H9 (cell line): ENCODE results near the gene XXYLT1. TPM values are rescaled to one million over a fixed set of nuclear protein-coding genes. Genes with fewer than 3 reads are reported as not detected.

ENCODE experiments used
- DNase-seq: peaks from one replicate; pipeline ENCODE4 v3.0.0-alpha.2; 2017
- H2AFZ ChIP-seq: one replicate; pipeline ENCODE4 v1.6.1; 2013; ENCODE audit warnings: mild to moderate bottlenecking, low read length, control low read depth, moderate library complexity
- H2AK5ac ChIP-seq: 2 replicates; pipeline ENCODE4 v1.6.1; 2013; ENCODE audit warnings: low read length, control low read depth, mixed read lengths; ENCODE audit not compliant: insufficient read length
- H2BK120ac ChIP-seq: one replicate; pipeline ENCODE4 v1.6.1; 2013; ENCODE audit warnings: low read depth, mild to moderate bottlenecking, low read length, control low read depth, inconsistent platforms; ENCODE audit not compliant: poor library complexity, severe bottlenecking
- H2BK12ac ChIP-seq: 2 replicates; pipeline ENCODE4 v1.6.1; 2013; ENCODE audit warnings: low read length, control low read depth, mixed read lengths, low read depth; ENCODE audit not compliant: insufficient read length
- H2BK15ac ChIP-seq: 2 replicates; pipeline ENCODE4 v1.6.1; 2013; ENCODE audit warnings: low read depth, low read length, control low read depth
- H2BK20ac ChIP-seq: one replicate; pipeline ENCODE4 v1.6.1; 2013; ENCODE audit warnings: low read depth, mild to moderate bottlenecking, low read length, control low read depth, inconsistent platforms; ENCODE audit not compliant: poor library complexity, severe bottlenecking
- H2BK5ac ChIP-seq: 2 replicates; pipeline ENCODE4 v1.6.1; 2013; ENCODE audit warnings: low read length, control low read depth, mixed read lengths; ENCODE audit not compliant: insufficient read length
- H3K14ac ChIP-seq: 2 replicates; pipeline ENCODE4 v1.6.1; 2013; ENCODE audit warnings: low read length, control low read depth; ENCODE audit not compliant: insufficient read depth
- H3K18ac ChIP-seq: 2 replicates; pipeline ENCODE4 v1.6.1; 2013; ENCODE audit warnings: low read depth, mild to moderate bottlenecking, mixed read lengths, low read length, control low read depth; ENCODE audit not compliant: insufficient read length
- H3K23ac ChIP-seq: 2 replicates; pipeline ENCODE4 v1.6.1; 2013; ENCODE audit warnings: low read length, control low read depth, mixed read lengths, low read depth; ENCODE audit not compliant: insufficient read length
- H3K23me2 ChIP-seq: 2 replicates; pipeline ENCODE4 v1.6.1; 2013; ENCODE audit warnings: low read depth, mild to moderate bottlenecking, mixed read lengths, low read length, control low read depth; ENCODE audit not compliant: insufficient read length, poor library complexity, severe bottlenecking
- H3K27ac ChIP-seq: 2 replicates; pipeline ENCODE4 v1.5.1; 2013; ENCODE audit warnings: low read length, control low read depth, mixed read lengths, low read depth; ENCODE audit not compliant: insufficient read length
- H3K27me3 ChIP-seq: 2 replicates; pipeline ENCODE4 v1.6.1; 2013; ENCODE audit warnings: low read length, control low read depth, inconsistent platforms; ENCODE audit not compliant: insufficient read depth
- H3K4ac ChIP-seq: 2 replicates; pipeline ENCODE4 v1.6.1; 2013; ENCODE audit warnings: low read depth, mild to moderate bottlenecking, control low read depth, inconsistent platforms, low read length, moderate library complexity
- H3K4me1 ChIP-seq: 2 replicates; pipeline ENCODE4 v1.6.1; 2013; ENCODE audit warnings: low read length, control low read depth, inconsistent platforms; ENCODE audit not compliant: insufficient read depth
- H3K4me2 ChIP-seq: 2 replicates; pipeline ENCODE4 v1.6.1; 2013; ENCODE audit warnings: low read length, control low read depth, mixed read lengths; ENCODE audit not compliant: insufficient read length, insufficient read depth
- H3K56ac ChIP-seq: 2 replicates; pipeline ENCODE4 v1.6.1; 2013; ENCODE audit warnings: low read depth, mild to moderate bottlenecking, mixed read lengths, low read length, control low read depth; ENCODE audit not compliant: insufficient read length
- H3K79me1 ChIP-seq: 2 replicates; pipeline ENCODE4 v1.6.1; 2013; ENCODE audit warnings: low read depth, mild to moderate bottlenecking, moderate library complexity, low read length, control low read depth, inconsistent platforms; ENCODE audit not compliant: insufficient read depth, poor library complexity, severe bottlenecking
- H3K79me2 ChIP-seq: 2 replicates; pipeline ENCODE4 v1.6.1; 2013; ENCODE audit warnings: low read length, control low read depth, inconsistent platforms; ENCODE audit not compliant: insufficient read depth
- H3K9ac ChIP-seq: 2 replicates; pipeline ENCODE4 v1.6.1; 2013; ENCODE audit warnings: low read length, control low read depth, mixed read lengths; ENCODE audit not compliant: insufficient read length; ENCODE audit errors: extremely low read depth
- H3K9me3 ChIP-seq: one replicate; pipeline ENCODE4 v1.6.1; 2013; ENCODE audit warnings: low read depth, low read length, inconsistent platforms; ENCODE audit not compliant: control insufficient read depth
- H3T11ph ChIP-seq: one replicate; pipeline ENCODE4 v1.6.1; 2013; ENCODE audit warnings: mild to moderate bottlenecking, low read length, control low read depth, inconsistent platforms
- H4K20me1 ChIP-seq: one replicate; pipeline ENCODE4 v1.6.1; 2013; ENCODE audit not compliant: control insufficient read depth, insufficient read length, insufficient read depth
- H4K5ac ChIP-seq: 2 replicates; pipeline ENCODE4 v1.6.1; 2013; ENCODE audit warnings: low read depth, mild to moderate bottlenecking, mixed read lengths, low read length, control low read depth; ENCODE audit not compliant: insufficient read length
- H4K8ac ChIP-seq: replicated peaks from 2 replicates; pipeline ENCODE4 v1.6.1; 2013; ENCODE audit warnings: low read length, control low read depth, mixed read lengths, low read depth; ENCODE audit not compliant: insufficient read length
- H4K91ac ChIP-seq: 2 replicates; pipeline ENCODE4 v1.6.1; 2013; ENCODE audit warnings: low read depth, mild to moderate bottlenecking, moderate library complexity, mixed read lengths, low read length, control low read depth; ENCODE audit not compliant: insufficient read length
- H3K27ac Mint-ChIP-seq, 3 experiments: 2 replicates in 2 of 3; 3 replicates in 1 of 3; pipeline ENCODE4 v1.8.0; 2020 to 2021; ENCODE audit warnings: mixed read lengths in 3 of 3, mild to moderate bottlenecking in 1 of 3, moderate library complexity in 1 of 3
- H3K27me3 Mint-ChIP-seq: 2 replicates; pipeline ENCODE4 v1.8.0; 2021; ENCODE audit warnings: low read depth, mild to moderate bottlenecking, moderate library complexity, mixed read lengths
- H3K36me3 Mint-ChIP-seq, 3 experiments: 2 replicates in 2 of 3; 3 replicates in 1 of 3; pipeline ENCODE4 v1.8.0; 2020 to 2021; ENCODE audit warnings: low read depth in 3 of 3, mixed read lengths in 3 of 3; ENCODE audit not compliant: insufficient read depth in 1 of 3
- H3K4me1 Mint-ChIP-seq, 2 experiments: 2 replicates each; pipeline ENCODE4 v1.8.0; 2020; ENCODE audit warnings: mixed read lengths in 2 of 2
- H3K4me3 Mint-ChIP-seq, 2 experiments: 2 replicates in 1 of 2; 3 replicates in 1 of 2; pipeline ENCODE4 v1.8.0; 2020 to 2021; ENCODE audit warnings: mild to moderate bottlenecking in 2 of 2, mixed read lengths in 2 of 2, moderate library complexity in 1 of 2
- H3K9me3 Mint-ChIP-seq, 2 experiments: 2 replicates in 1 of 2; 3 replicates in 1 of 2; pipeline ENCODE4 v1.8.0; 2020; ENCODE audit warnings: mild to moderate bottlenecking in 2 of 2, mixed read lengths in 2 of 2, moderate library complexity in 1 of 2
- WGBS: extraction: QIAGEN DNeasy Blood & Tissue Kit; methylation state at CpG from one replicate; pipeline ENCODE4 v1.1.7; 2013; ENCODE audit warnings: missing lambda C conversion rate, low lambda C conversion rate, mixed read lengths; ENCODE audit not compliant: insufficient read length; ENCODE audit errors: extremely low coverage; 5-methylcytosine and 5-hydroxymethylcytosine counted together
- total RNA-seq: library from RNA; stranded (reverse); gene quantifications from 2 replicates; pipeline ENCODE4 v1.2.1, GENCODE V29; 2021
- TF ChIP-seq, protein P1 (sequence below): fragments of 200-600 bp; sonication (generic); conservative IDR thresholded peaks from 3 replicates; pipeline ENCODE4 v1.8.0; 2021; ENCODE audit warnings: antibody characterized with exemption, mild to moderate bottlenecking

The XXYLT1 gene
- total RNA-seq, 1 experiment from 2014 or later = 22.7 TPM

DNA sequence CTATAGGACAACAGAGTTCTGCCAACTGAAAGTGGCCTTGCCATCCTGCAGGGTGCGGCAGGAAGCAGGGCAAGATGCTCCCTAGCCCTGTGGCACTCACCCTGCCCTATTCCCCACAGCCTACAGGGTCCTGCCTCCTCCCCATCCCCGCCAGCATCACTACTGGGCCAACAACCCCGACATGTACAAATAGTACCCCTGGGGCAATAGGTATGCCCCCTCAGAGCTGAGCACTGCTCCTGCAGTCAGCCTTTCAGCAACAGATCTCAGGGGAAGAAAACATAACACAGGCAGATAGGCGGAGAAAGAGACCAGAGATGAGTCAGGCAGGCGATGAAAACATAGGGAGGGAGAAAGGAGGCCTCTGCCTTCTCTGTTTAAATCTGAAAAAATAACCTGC, 74.7 kb downstream of the XXYLT1 start:
- H2BK12ac ChIP-seq = no peak overlapping the region
- Mint-ChIP-seq H3K27ac (peak overlapping the region in 2 of 3 experiments; percentile 9 to 78; a peak in 4 of 7 replicates), H3K4me3 (no peak overlapping the region; a peak in 1 of 5 replicates), H3K4me1 (peaks cover 22 to 35% of the 10 kb centered on the region in 2 experiments), H3K27me3 (no peaks in the 10 kb centered on the region; the same call in 1 of the 2 replicates), H3K36me3 (peaks cover 11 to 13% (median 11%) of the 10 kb centered on the region in 3 experiments), H3K9me3 (peaks cover 7 to 11% of the 10 kb centered on the region in 2 experiments)
- H3K23ac ChIP-seq = no peak overlapping the region
- peaks cover 3% of the 10 kb centered on the region for H3K79me1 ChIP-seq
- no peaks in the 10 kb centered on the region for H4K20me1 ChIP-seq
- no peak overlapping the region for H3K14ac ChIP-seq
- no peak overlapping the region for H4K8ac ChIP-seq
- no peak overlapping the region for H4K91ac ChIP-seq
- DNase-seq = no peak
- no peaks in the 10 kb centered on the region; the same call in 1 of the 2 replicates for H3K79me2 ChIP-seq
- H2AFZ ChIP-seq = no peak overlapping the region
- no peak overlapping the region for H3T11ph ChIP-seq
- peaks cover 4% of the 10 kb centered on the region; the same call in 1 of the 2 replicates for H3K4me1 ChIP-seq
- no peak overlapping the region for H2BK15ac ChIP-seq
- H3K23me2 ChIP-seq = no peaks in the 10 kb centered on the region
- H4K5ac ChIP-seq = no peak overlapping the region
- H3K4ac ChIP-seq = no peak overlapping the region
- H2BK120ac ChIP-seq = no peak overlapping the region
- no peak overlapping the region for H2BK5ac ChIP-seq
- H3K18ac ChIP-seq = no peak overlapping the region
- TF ChIP-seq, protein P1, sequence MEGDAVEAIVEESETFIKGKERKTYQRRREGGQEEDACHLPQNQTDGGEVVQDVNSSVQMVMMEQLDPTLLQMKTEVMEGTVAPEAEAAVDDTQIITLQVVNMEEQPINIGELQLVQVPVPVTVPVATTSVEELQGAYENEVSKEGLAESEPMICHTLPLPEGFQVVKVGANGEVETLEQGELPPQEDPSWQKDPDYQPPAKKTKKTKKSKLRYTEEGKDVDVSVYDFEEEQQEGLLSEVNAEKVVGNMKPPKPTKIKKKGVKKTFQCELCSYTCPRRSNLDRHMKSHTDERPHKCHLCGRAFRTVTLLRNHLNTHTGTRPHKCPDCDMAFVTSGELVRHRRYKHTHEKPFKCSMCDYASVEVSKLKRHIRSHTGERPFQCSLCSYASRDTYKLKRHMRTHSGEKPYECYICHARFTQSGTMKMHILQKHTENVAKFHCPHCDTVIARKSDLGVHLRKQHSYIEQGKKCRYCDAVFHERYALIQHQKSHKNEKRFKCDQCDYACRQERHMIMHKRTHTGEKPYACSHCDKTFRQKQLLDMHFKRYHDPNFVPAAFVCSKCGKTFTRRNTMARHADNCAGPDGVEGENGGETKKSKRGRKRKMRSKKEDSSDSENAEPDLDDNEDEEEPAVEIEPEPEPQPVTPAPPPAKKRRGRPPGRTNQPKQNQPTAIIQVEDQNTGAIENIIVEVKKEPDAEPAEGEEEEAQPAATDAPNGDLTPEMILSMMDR = no peak
- H3K56ac ChIP-seq = no peak overlapping the region
- no peak overlapping the region for H3K27ac ChIP-seq
- no peak overlapping the region for H2BK20ac ChIP-seq
- H3K27me3 ChIP-seq = no peaks in the 10 kb centered on the region
- no peak overlapping the region for H2AK5ac ChIP-seq
- no CpG with 5 or more reads among the region's 5 CpGs for WGBS
- peaks cover 8% of the 10 kb centered on the region for H3K9me3 ChIP-seq
- H3K9ac ChIP-seq = no peak overlapping the region
- H3K4me2 ChIP-seq = no peak overlapping the region
